LNCaP clone FGC (cell line): ENCODE results near the gene WDR7.

Experiments used
- DNase-seq: peaks from one replicate; pipeline ENCODE4 v3.0.0-alpha.2; 2011; ENCODE audit warnings: low read depth
- H3K4me3 ChIP-seq: 2 replicates; pipeline ENCODE4 v1.5.1; 2011; ENCODE audit warnings: mild to moderate bottlenecking, low read depth, low read length, control low read depth
- TF ChIP-seq, protein P1 (sequence below): IDR thresholded peaks from 2 replicates; pipeline ENCODE4 v1.5.1; 2012; ENCODE audit warnings: mild to moderate bottlenecking; ENCODE audit not compliant: control insufficient read depth, insufficient read depth; ENCODE audit errors: extremely low read depth

WDR7 gene

DNA sequence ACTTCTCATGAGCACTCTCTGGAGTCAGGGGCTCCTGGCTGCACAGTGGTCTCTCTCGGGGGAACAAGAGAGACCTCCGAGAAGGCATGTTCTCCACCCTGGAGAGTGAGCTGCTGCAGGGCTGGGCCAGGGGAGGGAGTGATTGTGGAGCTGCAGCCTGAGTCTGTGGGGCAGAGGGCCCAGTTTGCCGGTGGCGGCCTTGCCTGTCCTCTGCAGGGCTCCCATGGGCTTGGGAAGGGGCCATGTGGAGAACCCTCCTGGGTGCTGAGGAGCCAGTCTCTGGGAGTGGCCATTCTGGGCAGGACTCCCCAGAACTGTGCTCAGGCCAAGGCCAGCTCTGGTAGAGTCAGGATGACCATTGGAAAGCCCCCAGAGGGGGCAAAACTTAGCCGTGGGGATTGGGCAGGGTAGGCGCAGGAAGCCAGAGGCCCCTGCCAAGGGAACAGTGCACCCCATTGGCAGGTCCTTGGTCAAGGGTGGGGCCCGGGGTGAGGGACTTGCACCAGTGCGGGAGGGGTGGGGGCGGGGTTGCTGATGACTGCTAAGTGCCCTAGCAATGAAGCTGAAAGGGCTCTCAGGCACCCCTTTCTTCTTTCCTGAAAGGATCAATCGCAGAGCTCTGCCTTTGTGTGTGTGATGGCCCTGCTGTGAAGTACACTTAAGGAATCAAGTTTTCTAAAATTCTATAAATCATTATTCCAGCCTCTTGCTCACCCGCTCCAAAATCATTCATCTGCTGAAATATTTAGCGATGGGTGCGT, 426.0 kb downstream of the WDR7 start:
- DNase-seq: no peak
- H3K4me3 ChIP-seq: no peak overlapping the region
- TF ChIP-seq, protein P1, sequence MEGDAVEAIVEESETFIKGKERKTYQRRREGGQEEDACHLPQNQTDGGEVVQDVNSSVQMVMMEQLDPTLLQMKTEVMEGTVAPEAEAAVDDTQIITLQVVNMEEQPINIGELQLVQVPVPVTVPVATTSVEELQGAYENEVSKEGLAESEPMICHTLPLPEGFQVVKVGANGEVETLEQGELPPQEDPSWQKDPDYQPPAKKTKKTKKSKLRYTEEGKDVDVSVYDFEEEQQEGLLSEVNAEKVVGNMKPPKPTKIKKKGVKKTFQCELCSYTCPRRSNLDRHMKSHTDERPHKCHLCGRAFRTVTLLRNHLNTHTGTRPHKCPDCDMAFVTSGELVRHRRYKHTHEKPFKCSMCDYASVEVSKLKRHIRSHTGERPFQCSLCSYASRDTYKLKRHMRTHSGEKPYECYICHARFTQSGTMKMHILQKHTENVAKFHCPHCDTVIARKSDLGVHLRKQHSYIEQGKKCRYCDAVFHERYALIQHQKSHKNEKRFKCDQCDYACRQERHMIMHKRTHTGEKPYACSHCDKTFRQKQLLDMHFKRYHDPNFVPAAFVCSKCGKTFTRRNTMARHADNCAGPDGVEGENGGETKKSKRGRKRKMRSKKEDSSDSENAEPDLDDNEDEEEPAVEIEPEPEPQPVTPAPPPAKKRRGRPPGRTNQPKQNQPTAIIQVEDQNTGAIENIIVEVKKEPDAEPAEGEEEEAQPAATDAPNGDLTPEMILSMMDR: no peak

GRCh38 chr18:57077786-57078552, 426.8 kb downstream of the WDR7 start:
- H3K4me3 ChIP-seq: no peak overlapping the region
- DNase-seq: no peak
- TF ChIP-seq, protein P1: no peak

- no peak overlapping the region for H3K4me3 ChIP-seq
- TF ChIP-seq, protein P1: no peak
- no peak for DNase-seq
Observed at GRCh38 chr18:57078614-57079013, 427.5 kb downstream of the WDR7 start.

DNA sequence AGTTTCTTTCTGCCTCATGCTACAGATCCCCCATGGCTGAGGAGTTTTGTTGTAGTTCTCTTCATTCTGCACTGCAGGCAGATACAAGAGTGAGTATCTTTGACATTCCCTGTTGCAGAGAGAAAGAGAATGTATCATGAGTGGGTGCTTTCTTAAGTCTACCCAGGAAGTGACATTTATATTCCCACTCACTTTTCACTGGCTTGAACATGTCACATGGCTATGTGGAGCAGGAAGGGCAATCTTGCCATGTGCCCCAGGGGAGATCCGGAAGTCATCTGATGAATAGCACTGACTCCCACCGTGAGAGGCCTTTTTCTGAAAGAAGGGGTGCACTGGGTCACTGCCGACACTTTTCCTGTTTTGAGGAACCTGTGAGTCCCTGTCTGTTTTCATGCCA, 429.3 kb downstream of the WDR7 start:
- TF ChIP-seq, protein P1: no peak
- H3K4me3 ChIP-seq: no peak overlapping the region
- DNase-seq: no peak

DNA sequence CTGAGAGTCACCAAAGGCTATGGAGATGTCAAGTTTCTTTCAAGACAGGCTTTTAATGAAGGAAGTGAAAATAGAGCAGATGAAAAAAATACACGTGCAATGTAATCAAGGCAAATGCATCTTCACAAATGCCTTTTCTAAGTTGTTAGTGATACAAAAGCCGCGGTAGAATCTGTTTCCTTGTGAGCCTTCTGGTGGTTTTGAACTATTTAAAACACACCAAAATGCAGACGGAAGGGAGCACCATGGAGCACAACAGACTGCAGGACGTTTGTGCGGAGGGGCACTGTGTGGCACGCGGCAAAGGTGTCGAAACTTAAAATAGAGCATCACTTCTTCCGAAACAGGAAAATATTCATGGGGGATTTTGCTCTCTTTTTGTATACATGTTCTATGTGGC, 430.7 kb downstream of the WDR7 start:
- no peak for DNase-seq
- H3K4me3 ChIP-seq: no peak overlapping the region
- TF ChIP-seq, protein P1: no peak

DNA sequence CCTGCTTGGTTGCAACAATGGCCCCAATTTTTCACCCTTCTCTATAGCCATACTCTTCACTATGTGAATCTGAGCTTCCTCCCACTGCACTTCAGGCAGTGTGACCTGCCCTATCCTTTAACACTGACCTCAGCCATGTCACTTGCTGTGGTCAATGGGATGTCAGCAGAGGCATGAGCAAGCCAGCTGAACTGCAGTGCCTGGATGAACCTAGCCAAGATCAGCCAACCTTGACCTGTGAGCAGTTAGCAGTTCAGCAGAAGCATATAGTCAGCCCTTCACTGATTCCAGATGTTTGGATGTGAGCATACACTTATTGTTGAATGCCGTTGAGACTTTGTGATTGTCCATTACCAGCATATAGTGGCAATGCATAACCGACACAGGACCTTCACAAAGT, 432.3 kb downstream of the WDR7 start:
- DNase-seq: no peak
- TF ChIP-seq, protein P1: no peak
- no peak overlapping the region for H3K4me3 ChIP-seq
